GM18507 (cell line): ENCODE data around the gene RPL22L1.
"Not testable (repeated sequence)": the region's sequence is repeated elsewhere in the genome, so short reads cannot be mapped to it uniquely, and the experiment has no call there.

Experiments
- DNase-seq: peaks from one replicate; pipeline ENCODE4 v3.0.0; 2011; ENCODE audit warnings: low read depth; ENCODE audit not compliant: insufficient read length; ENCODE audit errors: extremely low spot score
- FAIRE-seq: peaks from 2 replicates; lab custom pipeline; 2011; peaks lifted over from hg19 to GRCh38; lab: Jason Lieb, UNC

RPL22L1 gene

GRCh38 chr3:170884109-170884930 lies 14.3 kb upstream of the RPL22L1 start:
- DNase-seq, FAIRE-seq: not testable (repeated sequence)

- not testable (repeated sequence) for FAIRE-seq
Observed at GRCh38 chr3:170878688-170879087, 8.7 kb upstream of the RPL22L1 start.

GRCh38 chr3:170877311-170877710 lies 7.3 kb upstream of the RPL22L1 start:
- FAIRE-seq = not testable (repeated sequence)

More at GRCh38 chr3:170878688-170879087, 8.7 kb upstream of the RPL22L1 start:
- not testable (repeated sequence) for DNase-seq

GRCh38 chr3:170876537-170876936 lies 6.5 kb upstream of the RPL22L1 start:
- FAIRE-seq (no peak), DNase-seq (no peak)

More at GRCh38 chr3:170877311-170877710, 7.3 kb upstream of the RPL22L1 start:
- not testable (repeated sequence) for DNase-seq

GRCh38 chr3:170869239-170869590 lies 780 bp downstream of the RPL22L1 start:
- DNase-seq (no peak), FAIRE-seq (no peak)

- FAIRE-seq (no peak), DNase-seq (no peak)
Observed at GRCh38 chr3:170868577-170869238, 1.3 kb downstream of the RPL22L1 start.

GRCh38 chr3:170867143-170867937 lies 2.7 kb downstream of the RPL22L1 start:
- no peak for DNase-seq
- peak; percentile 52 for FAIRE-seq

- FAIRE-seq (no peak), DNase-seq (no peak)
Observed at GRCh38 chr3:170866499-170866898, 3.5 kb downstream of the RPL22L1 start.

GRCh38 chr3:170865209-170866094 lies 4.5 kb downstream of the RPL22L1 start:
- FAIRE-seq = no peak
- DNase-seq = no peak

- FAIRE-seq (no peak), DNase-seq (no peak)
Observed at GRCh38 chr3:170864525-170865208, 5.3 kb downstream of the RPL22L1 start.

GRCh38 chr3:170863816-170864215 lies 6.2 kb downstream of the RPL22L1 start:
- DNase-seq (no peak), FAIRE-seq (no peak)

- DNase-seq (no peak), FAIRE-seq (no peak)
Observed at GRCh38 chr3:170862618-170863374, 7.2 kb downstream of the RPL22L1 start.

GRCh38 chr3:170858599-170858998 lies 11.4 kb downstream of the RPL22L1 start:
- FAIRE-seq (no peak), DNase-seq (no peak)

GRCh38 chr3:170852324-170852723 lies 17.7 kb downstream of the RPL22L1 start:
- FAIRE-seq = no peak

GRCh38 chr3:170848292-170848917 lies 21.6 kb downstream of the RPL22L1 start:
- DNase-seq = no peak
- FAIRE-seq = no peak

More at GRCh38 chr3:170852324-170852723, 17.7 kb downstream of the RPL22L1 start:
- DNase-seq = no peak

GRCh38 chr3:170844377-170844776 lies 25.6 kb downstream of the RPL22L1 start:
- DNase-seq (no peak), FAIRE-seq (no peak)

GRCh38 chr3:170840291-170840859 lies 29.6 kb downstream of the RPL22L1 start:
- no peak for FAIRE-seq

More at GRCh38 chr3:170840291-170840859, 29.6 kb downstream of the RPL22L1 start:
- no peak for DNase-seq
